DOHH2 (cell line): ENCODE results near the gene RUVBL2.

ENCODE experiments used
- H3F3A ChIP-seq: fragments of 200-600 bp; sonication (generic), shearing (Covaris generic); 2 replicates; pipeline ENCODE4 v1.6.0; 2016; ENCODE audit warnings: antibody characterized with exemption, mild to moderate bottlenecking; ENCODE audit not compliant: control insufficient read depth, insufficient read depth
- H3K27ac ChIP-seq: fragments of 200-600 bp; sonication (generic); 2 replicates; pipeline ENCODE4 v1.5.1; 2014; ENCODE audit warnings: low read depth, mild to moderate bottlenecking, low read length, moderate library complexity
- H3K27me3 ChIP-seq: fragments of 200-600 bp; sonication (generic); 2 replicates; pipeline ENCODE4 v1.6.1; 2014; ENCODE audit warnings: mild to moderate bottlenecking, low read length, mixed read lengths; ENCODE audit not compliant: control insufficient read depth
- H3K36me3 ChIP-seq: fragments of 200-600 bp; sonication (generic); 2 replicates; pipeline ENCODE4 v1.6.1; 2014; ENCODE audit warnings: mild to moderate bottlenecking, low read length, moderate library complexity, mixed read lengths; ENCODE audit not compliant: control insufficient read depth
- H3K4me1 ChIP-seq: fragments of 200-600 bp; sonication (generic); 2 replicates; pipeline ENCODE4 v1.6.1; 2014; ENCODE audit warnings: mild to moderate bottlenecking, low read length, mixed read lengths; ENCODE audit not compliant: control insufficient read depth
- H3K4me2 ChIP-seq: fragments of 200-600 bp; sonication (generic); 2 replicates; pipeline ENCODE4 v1.6.0; 2014; ENCODE audit warnings: mild to moderate bottlenecking, low read length, moderate library complexity
- H3K4me3 ChIP-seq: fragments of 200-600 bp; sonication (generic); 2 replicates; pipeline ENCODE4 v1.5.1; 2014; ENCODE audit warnings: mild to moderate bottlenecking, low read length, mixed read lengths
- H3K79me2 ChIP-seq: fragments of 200-600 bp; sonication (generic); 2 replicates; pipeline ENCODE4 v1.6.1; 2014; ENCODE audit warnings: mild to moderate bottlenecking, low read length, mixed read lengths; ENCODE audit not compliant: control insufficient read depth
- H3K9me2 ChIP-seq: fragments of 200-600 bp; sonication (generic); replicated peaks from 2 replicates; pipeline ENCODE4 v1.6.1; 2014; ENCODE audit warnings: mild to moderate bottlenecking, low read length, mixed read lengths; ENCODE audit not compliant: control insufficient read depth
- H3K9me3 ChIP-seq: fragments of 200-600 bp; sonication (generic); 2 replicates; pipeline ENCODE4 v1.6.1; 2014; ENCODE audit warnings: antibody characterized with exemption, low read length, mixed read lengths; ENCODE audit not compliant: control insufficient read depth, insufficient read depth
- H4K20me1 ChIP-seq: fragments of 200-600 bp; sonication (generic); 2 replicates; pipeline ENCODE4 v1.6.0; 2014; ENCODE audit warnings: low read depth, mild to moderate bottlenecking, antibody characterized with exemption, low read length, moderate library complexity; ENCODE audit not compliant: control insufficient read depth, insufficient read depth
- EZH2phosphoT487 ChIP-seq: fragments of 200-600 bp; sonication (generic); IDR thresholded peaks from 2 replicates; pipeline ENCODE4 v1.6.1; 2017; ENCODE audit warnings: borderline replicate concordance, mild to moderate bottlenecking, antibody characterized with exemption, low read length, moderate library complexity, mixed read lengths
- TF ChIP-seq, protein P1 (sequence below): fragments of 200-600 bp; sonication (generic); IDR thresholded peaks from one replicate; pipeline ENCODE4 v1.5.1; 2014; ENCODE audit warnings: antibody characterized with exemption, mild to moderate bottlenecking, low read depth, low read length; ENCODE audit not compliant: poor library complexity, severe bottlenecking

Gene RUVBL2

DNA sequence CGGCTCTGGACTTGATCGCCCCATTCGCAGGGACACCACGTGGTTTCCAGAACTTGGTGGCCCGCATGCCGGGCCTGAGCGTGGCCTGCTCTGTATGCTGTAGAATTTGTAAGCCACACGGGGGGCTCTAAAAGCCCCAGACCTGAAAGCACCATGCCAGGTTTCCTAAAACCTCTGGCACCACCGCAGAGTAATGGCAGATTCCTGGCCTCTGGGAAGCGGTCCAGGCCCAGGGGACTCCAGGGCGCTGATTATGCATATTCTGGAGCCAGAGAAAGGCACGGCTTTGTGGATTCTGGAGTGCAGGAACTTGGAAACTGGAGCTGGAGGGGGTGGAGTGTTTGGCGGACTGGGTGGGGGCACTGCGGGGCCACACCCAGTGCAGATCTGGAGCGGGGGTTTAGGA, 24.9 kb upstream of the RUVBL2 start:
- Histone ChIP-seq H3K4me3 (no peak overlapping the region), H3K4me1 (peaks cover 55% of the 10 kb centered on the region), H3K36me3 (peaks cover 56% of the 10 kb centered on the region), H3K27ac (no peak overlapping the region), H3K9me3 (no peaks in the 10 kb centered on the region), H3K4me2 (no peak overlapping the region), H3K27me3 (no peaks in the 10 kb centered on the region), H3F3A (peaks cover 13% of the 10 kb centered on the region), H3K79me2 (peaks cover 23% of the 10 kb centered on the region), H3K9me2 (no peaks in the 10 kb centered on the region), H4K20me1 (no peaks in the 10 kb centered on the region)
- TF ChIP-seq, protein P1, sequence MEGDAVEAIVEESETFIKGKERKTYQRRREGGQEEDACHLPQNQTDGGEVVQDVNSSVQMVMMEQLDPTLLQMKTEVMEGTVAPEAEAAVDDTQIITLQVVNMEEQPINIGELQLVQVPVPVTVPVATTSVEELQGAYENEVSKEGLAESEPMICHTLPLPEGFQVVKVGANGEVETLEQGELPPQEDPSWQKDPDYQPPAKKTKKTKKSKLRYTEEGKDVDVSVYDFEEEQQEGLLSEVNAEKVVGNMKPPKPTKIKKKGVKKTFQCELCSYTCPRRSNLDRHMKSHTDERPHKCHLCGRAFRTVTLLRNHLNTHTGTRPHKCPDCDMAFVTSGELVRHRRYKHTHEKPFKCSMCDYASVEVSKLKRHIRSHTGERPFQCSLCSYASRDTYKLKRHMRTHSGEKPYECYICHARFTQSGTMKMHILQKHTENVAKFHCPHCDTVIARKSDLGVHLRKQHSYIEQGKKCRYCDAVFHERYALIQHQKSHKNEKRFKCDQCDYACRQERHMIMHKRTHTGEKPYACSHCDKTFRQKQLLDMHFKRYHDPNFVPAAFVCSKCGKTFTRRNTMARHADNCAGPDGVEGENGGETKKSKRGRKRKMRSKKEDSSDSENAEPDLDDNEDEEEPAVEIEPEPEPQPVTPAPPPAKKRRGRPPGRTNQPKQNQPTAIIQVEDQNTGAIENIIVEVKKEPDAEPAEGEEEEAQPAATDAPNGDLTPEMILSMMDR: no peak
- no peak for TF ChIP-seq EZH2phosphoT487

DNA sequence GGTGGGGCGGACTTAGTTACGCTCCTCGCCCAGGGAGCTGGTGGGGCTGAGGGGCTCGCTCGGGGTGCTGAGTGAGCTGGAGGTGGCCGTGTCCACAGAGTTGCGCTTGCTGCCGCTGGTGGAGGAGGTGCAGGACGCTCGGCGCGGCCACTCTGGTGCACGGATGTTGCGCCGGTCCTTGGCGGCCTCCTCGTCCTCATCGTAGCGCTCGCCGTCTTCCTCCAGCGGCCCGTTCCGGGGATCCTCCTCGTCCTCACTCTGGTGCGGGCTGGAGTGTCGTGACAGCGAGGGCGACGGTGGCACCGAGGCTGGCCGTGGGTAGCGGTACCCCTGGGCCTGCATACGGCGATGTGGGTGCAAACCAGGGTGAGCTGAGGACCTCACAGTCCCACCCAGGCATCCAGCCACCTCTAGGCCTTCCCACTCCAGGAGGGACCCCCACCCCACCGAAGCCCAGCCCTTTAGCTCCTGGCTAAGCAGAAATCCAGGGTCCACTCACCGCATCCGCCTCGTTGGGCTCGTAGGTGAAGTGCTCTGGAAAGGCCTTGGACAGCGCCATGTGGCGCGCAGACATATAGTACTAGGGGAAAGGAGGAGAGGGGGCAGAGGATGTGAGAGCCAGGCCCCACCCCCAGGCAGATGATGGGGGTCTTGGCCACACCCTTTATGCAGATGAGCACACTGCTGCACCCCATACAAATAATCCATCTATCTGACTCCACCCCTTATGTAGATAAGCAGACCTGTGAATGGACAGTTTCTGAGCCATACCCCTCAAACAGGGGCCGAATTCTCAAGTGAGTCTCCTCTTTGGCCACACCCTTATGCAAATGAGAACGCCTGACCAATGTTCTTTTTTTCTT, 24.2 kb upstream of the RUVBL2 start:
- TF ChIP-seq, protein P1: no peak
- TF ChIP-seq EZH2phosphoT487: no peak
- peaks cover 61% of the 10 kb centered on the region for H3K36me3 ChIP-seq
- H3K79me2 ChIP-seq: peaks cover 17% of the 10 kb centered on the region
- H3K9me3 ChIP-seq: no peaks in the 10 kb centered on the region
- no peak overlapping the region; the same call in 1 of the 2 replicates for H3K4me2 ChIP-seq
- H3F3A ChIP-seq: peaks cover 13% of the 10 kb centered on the region
- no peaks in the 10 kb centered on the region for H3K27me3 ChIP-seq
- peaks cover 48% of the 10 kb centered on the region for H3K4me1 ChIP-seq
- H4K20me1 ChIP-seq: no peaks in the 10 kb centered on the region
- no peaks in the 10 kb centered on the region for H3K9me2 ChIP-seq
- H3K4me3 ChIP-seq: no peak overlapping the region
- no peak overlapping the region for H3K27ac ChIP-seq

DNA sequence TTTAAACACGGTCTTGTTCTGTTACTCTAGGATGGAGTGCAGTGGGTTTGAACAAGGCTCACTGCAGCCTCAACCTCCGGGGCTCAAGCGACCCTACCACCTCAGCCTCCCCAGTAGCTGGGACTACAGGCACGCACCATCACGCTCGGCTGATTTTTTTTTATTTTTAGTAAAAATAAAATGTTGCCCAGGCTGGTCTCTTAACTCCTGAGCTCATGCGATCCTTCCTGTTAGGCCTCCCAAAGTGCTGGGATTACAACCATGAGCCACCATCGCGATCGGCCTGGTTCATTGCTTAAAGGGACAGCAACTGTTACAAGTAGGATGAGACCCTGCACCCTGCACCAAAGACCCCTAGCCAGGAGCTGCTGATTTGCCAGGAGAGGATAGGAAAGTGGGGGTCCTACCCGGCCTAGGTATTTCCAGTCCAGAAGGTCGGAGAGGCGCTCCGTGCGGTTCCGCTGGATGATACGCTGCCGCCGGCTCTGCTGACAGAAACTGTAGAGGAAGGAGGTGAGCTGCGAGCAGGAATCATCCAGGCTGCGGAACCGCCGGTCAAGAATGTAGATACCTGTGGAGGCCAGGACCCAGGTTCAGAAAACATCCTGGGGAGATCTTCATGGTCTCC, 23.4 kb upstream of the RUVBL2 start:
- H3K36me3 ChIP-seq: peaks cover 60% of the 10 kb centered on the region
- peaks cover 13% of the 10 kb centered on the region for H3F3A ChIP-seq
- TF ChIP-seq, protein P1: no peak
- TF ChIP-seq EZH2phosphoT487: no peak
- peak overlapping the region; percentile 46 for H3K4me2 ChIP-seq
- no peak overlapping the region for H3K4me3 ChIP-seq
- H3K9me2 ChIP-seq: no peaks in the 10 kb centered on the region
- H3K4me1 ChIP-seq: peaks cover 45% of the 10 kb centered on the region
- no peaks in the 10 kb centered on the region for H3K9me3 ChIP-seq
- no peak overlapping the region for H3K27ac ChIP-seq
- H3K79me2 ChIP-seq: peaks cover 13% of the 10 kb centered on the region
- H4K20me1 ChIP-seq: no peaks in the 10 kb centered on the region
- H3K27me3 ChIP-seq: no peaks in the 10 kb centered on the region
